ENCODE measurements around the gene GALNT1. TPM values are rescaled to one million over a fixed set of nuclear protein-coding genes. Genes with fewer than 3 reads are reported as not detected.

The GALNT1 gene
- total and polyA plus RNA-seq, 10 of the 15 experiments (the other 5 are each of a cell fraction or from before 2014, with no cell fraction given) = 8.0 to 53.7 (median 29.9) TPM

DNA sequence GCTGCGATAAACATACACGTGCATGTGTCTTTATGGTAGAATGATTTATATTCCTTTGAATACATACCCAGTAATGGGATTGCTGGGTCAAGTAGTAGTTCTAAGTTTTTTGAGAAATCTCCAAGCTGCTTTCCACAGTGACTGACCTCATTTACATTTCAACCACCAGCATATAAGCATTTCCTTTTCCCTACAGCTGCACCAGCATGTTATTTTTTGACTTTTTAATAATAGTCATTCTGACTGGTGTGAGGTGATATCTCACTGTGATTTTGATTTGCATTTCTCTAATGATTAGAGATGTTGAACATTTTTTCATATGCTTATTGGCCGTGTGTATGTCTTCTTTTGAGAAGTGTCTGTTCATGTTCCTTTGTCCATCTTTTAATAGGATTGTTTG is 22.8 kb downstream of the GALNT1 start:
- Histone ChIP-seq H3K27me3 (replicated peaks in 1 of 2; ENCODE audit: control insufficient read depth in 2 of 2, insufficient read depth in 2 of 2, low read length in 1 of 2) (no peaks in the 10 kb centered on the region), H3K79me2 (ENCODE audit: control insufficient read depth, insufficient read depth, low read length) (peaks cover 3% of the 10 kb centered on the region), H3K4me2 (ENCODE audit: control insufficient read depth, insufficient read depth) (peak overlapping the region; percentile 19; the same call in 1 of the 2 replicates), H3K27ac (ENCODE audit: control insufficient read depth, insufficient read depth) (no peak overlapping the region), H4K20me1 (ENCODE audit: control insufficient read depth, insufficient read depth) (no peaks in the 10 kb centered on the region), H3K9ac (ENCODE audit: control insufficient read depth, insufficient read depth, low read length) (no peak overlapping the region), H3K9me3 (replicated peaks; ENCODE audit: control insufficient read depth, insufficient read depth, low read length) (peaks cover 12% of the 10 kb centered on the region), H3K4me1 (ENCODE audit: control insufficient read depth, insufficient read depth, low read length) (no peaks in the 10 kb centered on the region), H3K36me3 (ENCODE audit: control insufficient read depth in 2 of 2, insufficient read depth in 2 of 2, low read length in 1 of 2) (no peaks in the 10 kb centered on the region), H3K4me3 (no peak overlapping the region), H2AFZ (ENCODE audit: control insufficient read depth, low read depth, low read length) (no peak overlapping the region)
- intact Hi-C loops (cut with micrococcal nuclease; ENCODE audit: unreplicated experiment) (no loop called here), in situ Hi-C loops (cut with MboI) (no loop called here)
- FAIRE-seq (no peak), ATAC-seq (no peak), DNase-seq (ENCODE audit: low read depth, low spot score) (no peak)
- BruUV-seq (replicated peaks) = no TSS peak
- CTCF ChIA-PET = no interaction called here
- TF ChIP-seq SMAD1 (IDR thresholded peaks at IDR 0.05; ENCODE audit: low read depth, partially characterized antibody) (no peak), NFIC (IDR thresholded peaks at IDR 0.05; ENCODE audit: low read depth, low read length) (no peak), ZNF24 (IDR thresholded peaks at IDR 0.05) (no peak), HDAC2 (IDR thresholded peaks at IDR 0.05) (no peak), IRF4 (IDR thresholded peaks at IDR 0.05; ENCODE audit: low read depth, low read length) (no peak), TCF7 (IDR thresholded peaks at IDR 0.05; ENCODE audit: borderline replicate concordance) (no peak), EZH2 (IDR thresholded peaks at IDR 0.05; ENCODE audit: borderline replicate concordance, control insufficient read depth, low read depth, low read length) (no peak), RAD51 (IDR thresholded peaks at IDR 0.05) (no peak), ETV6 (conservative IDR thresholded peaks at IDR 0.05 in 1 of 2, IDR thresholded peaks at IDR 0.05 in 1 of 2; ENCODE audit: borderline replicate concordance in 1 of 2, low read depth in 1 of 2) (no peak), CREB1 (IDR thresholded peaks at IDR 0.05; ENCODE audit: low read depth) (no peak)
- TF ChIP-seq, protein P1, sequence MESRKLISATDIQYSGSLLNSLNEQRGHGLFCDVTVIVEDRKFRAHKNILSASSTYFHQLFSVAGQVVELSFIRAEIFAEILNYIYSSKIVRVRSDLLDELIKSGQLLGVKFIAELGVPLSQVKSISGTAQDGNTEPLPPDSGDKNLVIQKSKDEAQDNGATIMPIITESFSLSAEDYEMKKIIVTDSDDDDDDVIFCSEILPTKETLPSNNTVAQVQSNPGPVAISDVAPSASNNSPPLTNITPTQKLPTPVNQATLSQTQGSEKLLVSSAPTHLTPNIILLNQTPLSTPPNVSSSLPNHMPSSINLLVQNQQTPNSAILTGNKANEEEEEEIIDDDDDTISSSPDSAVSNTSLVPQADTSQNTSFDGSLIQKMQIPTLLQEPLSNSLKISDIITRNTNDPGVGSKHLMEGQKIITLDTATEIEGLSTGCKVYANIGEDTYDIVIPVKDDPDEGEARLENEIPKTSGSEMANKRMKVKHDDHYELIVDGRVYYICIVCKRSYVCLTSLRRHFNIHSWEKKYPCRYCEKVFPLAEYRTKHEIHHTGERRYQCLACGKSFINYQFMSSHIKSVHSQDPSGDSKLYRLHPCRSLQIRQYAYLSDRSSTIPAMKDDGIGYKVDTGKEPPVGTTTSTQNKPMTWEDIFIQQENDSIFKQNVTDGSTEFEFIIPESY (IDR thresholded peaks at IDR 0.05) = no peak
- TF ChIP-seq, protein P2, sequence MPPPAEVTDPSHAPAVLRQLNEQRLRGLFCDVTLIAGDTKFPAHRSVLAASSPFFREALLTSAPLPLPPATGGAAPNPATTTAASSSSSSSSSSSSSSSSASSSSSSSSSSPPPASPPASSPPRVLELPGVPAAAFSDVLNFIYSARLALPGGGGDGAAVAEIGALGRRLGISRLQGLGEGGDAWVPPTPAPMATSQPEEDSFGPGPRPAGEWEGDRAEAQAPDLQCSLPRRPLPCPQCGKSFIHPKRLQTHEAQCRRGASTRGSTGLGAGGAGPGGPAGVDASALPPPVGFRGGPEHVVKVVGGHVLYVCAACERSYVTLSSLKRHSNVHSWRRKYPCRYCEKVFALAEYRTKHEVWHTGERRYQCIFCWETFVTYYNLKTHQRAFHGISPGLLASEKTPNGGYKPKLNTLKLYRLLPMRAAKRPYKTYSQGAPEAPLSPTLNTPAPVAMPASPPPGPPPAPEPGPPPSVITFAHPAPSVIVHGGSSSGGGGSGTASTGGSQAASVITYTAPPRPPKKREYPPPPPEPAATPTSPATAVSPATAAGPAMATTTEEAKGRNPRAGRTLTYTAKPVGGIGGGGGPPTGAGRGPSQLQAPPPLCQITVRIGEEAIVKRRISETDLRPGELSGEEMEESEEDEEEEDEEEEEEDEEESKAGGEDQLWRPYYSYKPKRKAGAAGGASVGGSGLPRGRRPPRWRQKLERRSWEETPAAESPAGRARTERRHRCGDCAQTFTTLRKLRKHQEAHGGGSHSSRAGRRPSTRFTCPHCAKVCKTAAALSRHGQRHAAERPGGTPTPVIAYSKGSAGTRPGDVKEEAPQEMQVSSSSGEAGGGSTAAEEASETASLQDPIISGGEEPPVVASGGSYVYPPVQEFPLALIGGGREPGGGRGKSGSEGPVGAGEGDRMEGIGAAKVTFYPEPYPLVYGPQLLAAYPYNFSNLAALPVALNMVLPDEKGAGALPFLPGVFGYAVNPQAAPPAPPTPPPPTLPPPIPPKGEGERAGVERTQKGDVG (CRISPR knock-in tag; IDR thresholded peaks at IDR 0.05) = no peak
- TF ChIP-seq, protein P3, sequence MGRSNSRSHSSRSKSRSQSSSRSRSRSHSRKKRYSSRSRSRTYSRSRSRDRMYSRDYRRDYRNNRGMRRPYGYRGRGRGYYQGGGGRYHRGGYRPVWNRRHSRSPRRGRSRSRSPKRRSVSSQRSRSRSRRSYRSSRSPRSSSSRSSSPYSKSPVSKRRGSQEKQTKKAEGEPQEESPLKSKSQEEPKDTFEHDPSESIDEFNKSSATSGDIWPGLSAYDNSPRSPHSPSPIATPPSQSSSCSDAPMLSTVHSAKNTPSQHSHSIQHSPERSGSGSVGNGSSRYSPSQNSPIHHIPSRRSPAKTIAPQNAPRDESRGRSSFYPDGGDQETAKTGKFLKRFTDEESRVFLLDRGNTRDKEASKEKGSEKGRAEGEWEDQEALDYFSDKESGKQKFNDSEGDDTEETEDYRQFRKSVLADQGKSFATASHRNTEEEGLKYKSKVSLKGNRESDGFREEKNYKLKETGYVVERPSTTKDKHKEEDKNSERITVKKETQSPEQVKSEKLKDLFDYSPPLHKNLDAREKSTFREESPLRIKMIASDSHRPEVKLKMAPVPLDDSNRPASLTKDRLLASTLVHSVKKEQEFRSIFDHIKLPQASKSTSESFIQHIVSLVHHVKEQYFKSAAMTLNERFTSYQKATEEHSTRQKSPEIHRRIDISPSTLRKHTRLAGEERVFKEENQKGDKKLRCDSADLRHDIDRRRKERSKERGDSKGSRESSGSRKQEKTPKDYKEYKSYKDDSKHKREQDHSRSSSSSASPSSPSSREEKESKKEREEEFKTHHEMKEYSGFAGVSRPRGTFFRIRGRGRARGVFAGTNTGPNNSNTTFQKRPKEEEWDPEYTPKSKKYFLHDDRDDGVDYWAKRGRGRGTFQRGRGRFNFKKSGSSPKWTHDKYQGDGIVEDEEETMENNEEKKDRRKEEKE (IDR thresholded peaks at IDR 0.05) = no peak
- POLR2A ChIA-PET = no interaction called here
- RAD21 ChIA-PET (ENCODE audit: unreplicated experiment) = no interaction called here
- SMC1A ChIA-PET (ENCODE audit: uncharacterized antibody, unreplicated experiment) = interaction anchor here (0.9 kb wide), 1 partner anchor 12 kb away, joined by 3 read pairs; no protein-coding TSS in a partner anchor
- 30% methylated on average over 3 of the region's 3 CpGs for WGBS (ENCODE audit: insufficient coverage, insufficient replicate concordance, low lambda C conversion rate, missing lambda C conversion rate)
